ENCODE measurements around the gene BEAN1.

BEAN1 gene

GRCh38 chr16:66422366-66422765 lies 4.7 kb upstream of the BEAN1 start:
- no peak for DNase-seq

- DNase-seq, result no peak
Observed at GRCh38 chr16:66423177-66423576, 3.9 kb upstream of the BEAN1 start.

GRCh38 chr16:66425651-66426050 lies 1.4 kb upstream of the BEAN1 start:
- DNase-seq, result no peak

GRCh38 chr16:66426112-66427035 lies 721 bp upstream of the BEAN1 start:
- DNase-seq, result no peak

GRCh38 chr16:66427871-66428681 lies 981 bp downstream of the BEAN1 start:
- DNase-seq, result no peak

GRCh38 chr16:66428682-66429251 lies 1.7 kb downstream of the BEAN1 start:
- DNase-seq, result no peak

GRCh38 chr16:66429290-66429962 lies 2.3 kb downstream of the BEAN1 start:
- no peak for DNase-seq

- DNase-seq, result no peak
Observed at GRCh38 chr16:66430214-66430613, 3.1 kb downstream of the BEAN1 start.

- DNase-seq, result no peak
Observed at GRCh38 chr16:66431760-66432159, 4.7 kb downstream of the BEAN1 start.

- no peak for DNase-seq
Observed at GRCh38 chr16:66432429-66432828, 5.3 kb downstream of the BEAN1 start.

GRCh38 chr16:66434619-66435430 lies 7.7 kb downstream of the BEAN1 start:
- DNase-seq, result no peak

GRCh38 chr16:66435896-66436295 lies 8.8 kb downstream of the BEAN1 start:
- DNase-seq, result no peak

GRCh38 chr16:66437391-66437945 lies 10.4 kb downstream of the BEAN1 start:
- DNase-seq, result no peak

GRCh38 chr16:66438536-66438935 lies 11.4 kb downstream of the BEAN1 start:
- no peak for DNase-seq

- DNase-seq, result no peak
Observed at GRCh38 chr16:66439051-66439730, 12.1 kb downstream of the BEAN1 start.

- no peak for DNase-seq
Observed at GRCh38 chr16:66440271-66440802, 13.2 kb downstream of the BEAN1 start.

GRCh38 chr16:66440970-66441369 lies 13.9 kb downstream of the BEAN1 start:
- DNase-seq, result no peak

- DNase-seq, result no peak
Observed at GRCh38 chr16:66441586-66442375, 14.7 kb downstream of the BEAN1 start.

GRCh38 chr16:66442502-66443268 lies 15.6 kb downstream of the BEAN1 start:
- no peak for DNase-seq
